Endothelial cell of umbilical vein (primary cell): ENCODE measurements around the gene ST8SIA6. TPM values are rescaled to one million over a fixed set of nuclear protein-coding genes. Genes with fewer than 3 reads are reported as not detected.

Experiments
- BruUV-seq: library from RNA; stranded (reverse); fragments of 400-500 nt; replicated peaks from 2 replicates; lab custom pipeline; 2021; lab: Mats Ljungman, UMichigan
- CTCF ChIA-PET: fragments of 300-600, 350-600 bp; sonication (Branson Sonifier 250); formaldehyde crosslinking; loops from one replicate; lab custom pipeline; 2021; ENCODE audit warnings: antibody characterized with exemption, inconsistent platforms; lab: Charles Lee
- POLR2A ChIA-PET: fragments of 300-600, 350-600 bp; sonication (Branson Sonifier 250); formaldehyde crosslinking; loops from one replicate; lab custom pipeline; 2021; ENCODE audit warnings: antibody characterized with exemption, inconsistent platforms; lab: Charles Lee
- DNase-seq: peaks from one replicate; pipeline ENCODE4 v3.0.0-alpha.2; 2011; ENCODE audit warnings: low read depth, low spot score
- FAIRE-seq: peaks from 2 replicates; lab custom pipeline; 2011; peaks lifted over from hg19 to GRCh38; lab: Jason Lieb, UNC
- H2AFZ ChIP-seq: 2 replicates; pipeline ENCODE4 v1.6.0; 2012; ENCODE audit warnings: low read depth, low read length, control low read depth, inconsistent platforms
- H3K27ac ChIP-seq: 2 replicates; pipeline ENCODE4 v1.5.1; 2011; ENCODE audit warnings: low read depth, mild to moderate bottlenecking, control low read depth, low read length, moderate library complexity; ENCODE audit not compliant: insufficient read depth
- H3K27me3 ChIP-seq, 2 experiments: 2 replicates each; pipeline versions ENCODE4 v1.6.0 to v1.6.1; 2011; ENCODE audit warnings: low read length in 2 of 2, mixed read lengths in 1 of 2; ENCODE audit not compliant: control insufficient read depth in 2 of 2, insufficient read depth in 2 of 2
- H3K36me3 ChIP-seq, 2 experiments: 2 replicates in 1 of 2; 3 replicates in 1 of 2; pipeline ENCODE4 v1.5.1; 2011; ENCODE audit warnings: low read length in 2 of 2, mild to moderate bottlenecking in 1 of 2, moderate library complexity in 1 of 2; ENCODE audit not compliant: control insufficient read depth in 2 of 2, insufficient read depth in 2 of 2; ENCODE audit errors: extremely low read depth in 1 of 2
- H3K4me1 ChIP-seq: 3 replicates; pipeline ENCODE4 v1.5.1; 2011; ENCODE audit warnings: mild to moderate bottlenecking, low read length; ENCODE audit not compliant: control insufficient read depth, insufficient read depth; ENCODE audit errors: extremely low read depth
- H3K4me2 ChIP-seq: 2 replicates; pipeline ENCODE4 v1.6.1; 2011; ENCODE audit warnings: low read length, control low read depth, mixed read lengths; ENCODE audit not compliant: insufficient read depth
- H3K4me3 ChIP-seq, 3 experiments: fragments of 200-600 bp in 1 of 3; sonication (generic), shearing (Covaris generic) in 1 of 3; replicated peaks in 1 of 3; 2 replicates each; pipeline ENCODE4 v1.5.1; 2011 to 2016; ENCODE audit warnings: control low read depth in 3 of 3, low read length in 3 of 3, mild to moderate bottlenecking in 2 of 3, inconsistent platforms in 1 of 3, low read depth in 1 of 3, moderate library complexity in 1 of 3; ENCODE audit not compliant: insufficient read depth in 1 of 3
- H3K79me2 ChIP-seq: 2 replicates; pipeline ENCODE4 v1.6.0; 2012; ENCODE audit warnings: low read length, inconsistent platforms; ENCODE audit not compliant: control insufficient read depth, insufficient read depth
- H3K9ac ChIP-seq: replicated peaks from 2 replicates; pipeline ENCODE3; 2011; ENCODE audit warnings: low read length, control low read depth; ENCODE audit not compliant: insufficient read depth; ENCODE audit errors: extremely low read depth
- H3K9me1 ChIP-seq: replicated peaks from 3 replicates; pipeline ENCODE4 v1.6.0; 2011; ENCODE audit warnings: mild to moderate bottlenecking, low read length; ENCODE audit not compliant: control insufficient read depth, insufficient read depth; ENCODE audit errors: extremely low read depth
- H3K9me3 ChIP-seq: replicated peaks from 2 replicates; pipeline ENCODE4 v1.5.1; 2012; ENCODE audit warnings: low read length, inconsistent platforms; ENCODE audit not compliant: control insufficient read depth, insufficient read depth
- H4K20me1 ChIP-seq: replicated peaks from 2 replicates; pipeline ENCODE3; 2011; ENCODE audit warnings: mild to moderate bottlenecking, low read length; ENCODE audit not compliant: control insufficient read depth, insufficient read depth; ENCODE audit errors: extremely low read depth
- EZH2 ChIP-seq: IDR thresholded peaks from 2 replicates; pipeline ENCODE4 v1.6.1; 2012; ENCODE audit warnings: borderline replicate concordance, low read depth, mild to moderate bottlenecking, moderate library complexity, low read length, inconsistent platforms; ENCODE audit not compliant: severe bottlenecking
- GATA2 ChIP-seq: IDR thresholded peaks from 2 replicates; pipeline ENCODE4 v1.7.0; 2011; ENCODE audit warnings: low read depth, mild to moderate bottlenecking, moderate library complexity, mixed read lengths, low read length; ENCODE audit not compliant: insufficient read length, insufficient read depth
- JUN ChIP-seq: IDR thresholded peaks from 2 replicates; pipeline ENCODE4 v1.6.1; 2011; ENCODE audit warnings: borderline replicate concordance, low read depth; ENCODE audit not compliant: insufficient read length, insufficient read depth
- POLR2A ChIP-seq: IDR thresholded peaks from 2 replicates; pipeline ENCODE4 v1.6.1; 2012; ENCODE audit warnings: low read depth, mild to moderate bottlenecking, control low read depth, low read length
- POLR2AphosphoS5 ChIP-seq: IDR thresholded peaks from 2 replicates; pipeline ENCODE4 v1.6.1; 2012; ENCODE audit warnings: low read depth, mild to moderate bottlenecking, control low read depth, low read length, moderate library complexity; ENCODE audit not compliant: insufficient read depth
- dilution Hi-C: fragments of 300-500 bp; cut with MboI; formaldehyde crosslinking; loops from one replicate; pipeline ENCODE4 v1.15.0; 2019; ENCODE audit warnings: low sequenced_read_pairs; ENCODE audit not compliant: extremely low pct_ligation_motif_present
- intact Hi-C: fragments of 100-400 bp; cut with micrococcal nuclease; formaldehyde crosslinking; loops from one replicate; pipeline ENCODE4 v1.10.0; 2022
- polyA plus RNA-seq, 4 experiments: library from polyadenylated mRNA; depleted of rRNA in 3 of 4; stranded (reverse) in 3 of 4; unstranded in 1 of 4; fragments of >200 nt; gene quantifications; 2 replicates each; pipeline versions ENCODE4 v1.2.1 to v1.2.3, GENCODE V29; 2011 to 2012; ENCODE audit warnings: missing spikeins in 1 of 4
- total RNA-seq: library from RNA; stranded (reverse); gene quantifications from 2 replicates; pipeline ENCODE4 v1.2.3, GENCODE V29; 2021
- TF ChIP-seq, protein P1 (sequence below): IDR thresholded peaks from 2 replicates; pipeline ENCODE4 v1.6.1; 2011; ENCODE audit not compliant: insufficient read depth, insufficient read length
- TF ChIP-seq, protein P2 (sequence below), 2 donors: IDR thresholded peaks; 1 replicate in 1 of 2; 2 replicates in 1 of 2; pipeline ENCODE4 v1.5.1; 2011; ENCODE audit warnings: low read length in 2 of 2, mild to moderate bottlenecking in 2 of 2, moderate library complexity in 2 of 2, control low read depth in 1 of 2, inconsistent platforms in 1 of 2, low read depth in 1 of 2; ENCODE audit not compliant: insufficient read depth in 1 of 2; ENCODE audit errors: extremely low read depth in 1 of 2

The ST8SIA6 gene
- total and polyA plus RNA-seq, 2 donors (not counting 3 experiments of a cell fraction or from before 2014, with no cell fraction given): 0.40 to 0.51 TPM

DNA sequence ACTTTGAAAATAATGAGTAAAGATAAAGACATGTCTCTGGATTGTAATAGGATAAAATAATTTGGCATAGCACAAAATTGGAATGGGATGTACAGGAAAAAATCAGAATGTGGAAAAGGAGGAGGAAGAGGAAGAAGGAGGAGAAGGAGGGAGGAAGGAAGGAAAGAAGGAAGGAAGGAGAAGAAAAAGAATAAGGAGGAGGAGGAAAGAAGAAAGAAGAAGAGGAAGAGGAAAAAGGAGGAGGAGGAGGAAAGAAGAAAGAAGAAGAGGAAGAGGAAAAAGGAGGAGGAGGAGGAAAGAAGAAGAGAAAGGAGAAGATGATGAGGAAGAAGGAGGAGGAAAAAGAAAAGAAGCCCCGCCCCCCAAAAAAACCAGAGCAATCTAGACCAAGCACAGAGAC, 95.9 kb downstream of the ST8SIA6 start:
- Histone ChIP-seq H3K9me3 (no peaks in the 10 kb centered on the region), H3K36me3 (no peaks in the 10 kb centered on the region), H3K27ac (no peak overlapping the region), H3K9ac (no peak overlapping the region), H3K4me3 (no peak overlapping the region), H3K9me1 (no peaks in the 10 kb centered on the region), H3K4me2 (no peak overlapping the region), H2AFZ (no peak overlapping the region), H3K4me1 (no peaks in the 10 kb centered on the region), H4K20me1 (no peaks in the 10 kb centered on the region), H3K27me3 (peaks cover 0 to 2% of the 10 kb centered on the region in 2 experiments), H3K79me2 (no peaks in the 10 kb centered on the region)
- FAIRE-seq: no peak
- TF ChIP-seq, protein P1, sequence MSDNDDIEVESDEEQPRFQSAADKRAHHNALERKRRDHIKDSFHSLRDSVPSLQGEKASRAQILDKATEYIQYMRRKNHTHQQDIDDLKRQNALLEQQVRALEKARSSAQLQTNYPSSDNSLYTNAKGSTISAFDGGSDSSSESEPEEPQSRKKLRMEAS: no peak
- no peak for DNase-seq
- ChIA-PET CTCF (no interaction called here), POLR2A (no interaction called here)
- dilution Hi-C loops (no loop called here), intact Hi-C loops (no loop called here)
- no TSS peak for BruUV-seq

DNA sequence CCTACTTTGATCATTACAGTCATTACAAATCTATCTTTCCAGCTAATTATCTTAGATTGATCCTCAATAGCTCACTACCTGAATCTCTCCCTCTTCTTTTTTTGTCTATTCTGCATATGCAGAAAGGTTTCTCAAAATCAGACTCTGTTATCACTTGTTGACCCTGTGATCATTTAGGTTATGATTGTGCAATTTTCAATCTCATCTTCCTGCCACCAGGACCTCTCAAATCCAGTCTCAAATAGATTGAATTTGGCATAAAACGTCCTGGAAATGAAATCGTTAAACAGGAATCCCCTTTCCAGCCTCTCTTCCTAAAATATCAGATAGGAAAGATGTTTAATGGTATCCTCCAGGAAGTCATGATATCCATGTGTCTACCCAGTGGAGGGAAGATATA, 96.6 kb downstream of the ST8SIA6 start:
- H3K4me2 ChIP-seq: no peak overlapping the region
- dilution Hi-C loops (no loop called here), intact Hi-C loops (no loop called here)
- H3K9ac ChIP-seq: no peak overlapping the region
- no peak for DNase-seq
- peaks cover 0 to 2% of the 10 kb centered on the region in 2 experiments for H3K27me3 ChIP-seq
- BruUV-seq: no TSS peak
- ChIA-PET POLR2A (no interaction called here), CTCF (interaction anchor here (1.0 kb wide), 1 partner anchor 18 kb away, joined by 3 read pairs; no protein-coding TSS in a partner anchor)
- H2AFZ ChIP-seq: no peak overlapping the region
- no peak for TF ChIP-seq EZH2
- TF ChIP-seq, protein P2, sequence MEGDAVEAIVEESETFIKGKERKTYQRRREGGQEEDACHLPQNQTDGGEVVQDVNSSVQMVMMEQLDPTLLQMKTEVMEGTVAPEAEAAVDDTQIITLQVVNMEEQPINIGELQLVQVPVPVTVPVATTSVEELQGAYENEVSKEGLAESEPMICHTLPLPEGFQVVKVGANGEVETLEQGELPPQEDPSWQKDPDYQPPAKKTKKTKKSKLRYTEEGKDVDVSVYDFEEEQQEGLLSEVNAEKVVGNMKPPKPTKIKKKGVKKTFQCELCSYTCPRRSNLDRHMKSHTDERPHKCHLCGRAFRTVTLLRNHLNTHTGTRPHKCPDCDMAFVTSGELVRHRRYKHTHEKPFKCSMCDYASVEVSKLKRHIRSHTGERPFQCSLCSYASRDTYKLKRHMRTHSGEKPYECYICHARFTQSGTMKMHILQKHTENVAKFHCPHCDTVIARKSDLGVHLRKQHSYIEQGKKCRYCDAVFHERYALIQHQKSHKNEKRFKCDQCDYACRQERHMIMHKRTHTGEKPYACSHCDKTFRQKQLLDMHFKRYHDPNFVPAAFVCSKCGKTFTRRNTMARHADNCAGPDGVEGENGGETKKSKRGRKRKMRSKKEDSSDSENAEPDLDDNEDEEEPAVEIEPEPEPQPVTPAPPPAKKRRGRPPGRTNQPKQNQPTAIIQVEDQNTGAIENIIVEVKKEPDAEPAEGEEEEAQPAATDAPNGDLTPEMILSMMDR (IDR thresholded peaks at IDR 0.05; ENCODE audit: extremely low read depth in 1 of 2, insufficient read depth in 1 of 2, low read depth in 1 of 2, low read length in 2 of 2): no peak
- no peak for TF ChIP-seq POLR2A
- no peak for TF ChIP-seq GATA2
- TF ChIP-seq, protein P1: no peak
- no peak for TF ChIP-seq JUN
- TF ChIP-seq POLR2AphosphoS5: no peak
- no peaks in the 10 kb centered on the region for H3K4me1 ChIP-seq
- H3K9me1 ChIP-seq: no peaks in the 10 kb centered on the region
- no peak overlapping the region for H3K4me3 ChIP-seq
- H3K27ac ChIP-seq: no peak overlapping the region
- no peaks in the 10 kb centered on the region for H3K79me2 ChIP-seq
- H4K20me1 ChIP-seq: no peaks in the 10 kb centered on the region
- no peaks in the 10 kb centered on the region for H3K36me3 ChIP-seq
- no peaks in the 10 kb centered on the region for H3K9me3 ChIP-seq
- FAIRE-seq: no peak
